IMR-90 (cell line): ENCODE measurements around the gene CSGALNACT2. TPM values are rescaled to one million over a fixed set of nuclear protein-coding genes. Genes with fewer than 3 reads are reported as not detected.

Experiments
- ATAC-seq: fragments of 200-7000 bp; cut with Tn5 transposase; 2 replicates; pipeline ENCODE4 v1.9.1; 2020; ENCODE audit warnings: low read depth, mild to moderate bottlenecking, moderate library complexity
- BruUV-seq: library from RNA; stranded (reverse); fragments of 400-500 nt; replicated peaks from 2 replicates; lab custom pipeline; 2021; lab: Mats Ljungman, UMichigan
- CTCF ChIA-PET: fragments of 300-600 bp; formaldehyde crosslinking; extraction: SDS; loops from one replicate; lab custom pipeline; 2021; ENCODE audit warnings: antibody characterized with exemption; lab: Yijun Ruan, JAX
- POLR2A ChIA-PET: fragments of 300-600 bp; sonication (Branson Sonifier 250); formaldehyde crosslinking; loops from one replicate; lab custom pipeline; 2022; ENCODE audit warnings: antibody characterized with exemption; ENCODE audit not compliant: unreplicated experiment; lab: Charles Lee
- DNase-seq: peaks from one replicate; pipeline ENCODE4 v3.0.0; 2013
- H2AFZ ChIP-seq: replicated peaks from 2 replicates; pipeline ENCODE3; 2013; ENCODE audit warnings: low read length, mild to moderate bottlenecking; ENCODE audit not compliant: poor library complexity
- H2AK5ac ChIP-seq: 2 replicates; pipeline ENCODE4 v1.6.1; 2013; ENCODE audit warnings: low read depth, low read length, inconsistent platforms
- H2AK9ac ChIP-seq: replicated peaks from 2 replicates; pipeline ENCODE3; 2013; ENCODE audit warnings: mild to moderate bottlenecking, low read depth, low read length, moderate library complexity; ENCODE audit not compliant: poor library complexity
- H2BK120ac ChIP-seq: 2 replicates; pipeline ENCODE4 v1.6.1; 2013; ENCODE audit warnings: low read depth, low read length, inconsistent platforms
- H2BK15ac ChIP-seq: 3 replicates; pipeline ENCODE4 v1.6.1; 2013; ENCODE audit warnings: low read depth, low read length, inconsistent platforms
- H2BK20ac ChIP-seq: 2 replicates; pipeline ENCODE4 v1.6.1; 2013; ENCODE audit warnings: low read depth, mild to moderate bottlenecking, inconsistent platforms, low read length, moderate library complexity
- H2BK5ac ChIP-seq: 2 replicates; pipeline ENCODE4 v1.6.1; 2013; ENCODE audit warnings: mild to moderate bottlenecking, low read depth, low read length, inconsistent platforms; ENCODE audit not compliant: poor library complexity, severe bottlenecking
- H3K14ac ChIP-seq: replicated peaks from 2 replicates; pipeline ENCODE4 v1.6.1; 2013; ENCODE audit warnings: low read depth, low read length, inconsistent platforms
- H3K18ac ChIP-seq: 2 replicates; pipeline ENCODE4 v1.6.1; 2013; ENCODE audit warnings: low read depth, low read length, control low read depth
- H3K23ac ChIP-seq: 2 replicates; pipeline ENCODE4 v1.6.1; 2013; ENCODE audit warnings: low read depth, low read length, inconsistent platforms
- H3K27ac ChIP-seq: 2 replicates; pipeline ENCODE4 v1.5.1; 2013; ENCODE audit warnings: mild to moderate bottlenecking, control low read depth, low read length; ENCODE audit not compliant: insufficient read depth
- H3K27me3 ChIP-seq: 2 replicates; pipeline ENCODE4 v1.6.1; 2013; ENCODE audit warnings: low read length; ENCODE audit not compliant: control insufficient read depth, insufficient read depth
- H3K36me3 ChIP-seq: 2 replicates; pipeline ENCODE4 v1.6.1; 2013; ENCODE audit warnings: low read length, mixed read lengths; ENCODE audit not compliant: control insufficient read depth, insufficient read depth
- H3K4ac ChIP-seq: 2 replicates; pipeline ENCODE4 v1.6.1; 2013; ENCODE audit warnings: low read depth, low read length, inconsistent platforms
- H3K4me1 ChIP-seq: 2 replicates; pipeline ENCODE4 v1.6.1; 2013; ENCODE audit warnings: low read length, mixed read lengths; ENCODE audit not compliant: control insufficient read depth, insufficient read depth
- H3K4me2 ChIP-seq: 2 replicates; pipeline ENCODE4 v1.6.1; 2013; ENCODE audit warnings: low read depth, mild to moderate bottlenecking, control low read depth, low read length, moderate library complexity
- H3K4me3 ChIP-seq: 2 replicates; pipeline ENCODE4 v1.5.1; 2013; ENCODE audit warnings: low read depth, mild to moderate bottlenecking, control low read depth, low read length, moderate library complexity; ENCODE audit not compliant: insufficient read depth
- H3K56ac ChIP-seq: 2 replicates; pipeline ENCODE4 v1.6.1; 2013; ENCODE audit warnings: low read length, inconsistent platforms; ENCODE audit not compliant: insufficient read depth; ENCODE audit errors: extremely low read depth
- H3K79me1 ChIP-seq, 2 experiments: 2 replicates each; pipeline ENCODE4 v1.6.1; 2013; ENCODE audit warnings: low read length in 2 of 2, inconsistent platforms in 1 of 2, low read depth in 1 of 2
- H3K9ac ChIP-seq: 2 replicates; pipeline ENCODE4 v1.6.1; 2013; ENCODE audit warnings: low read depth, low read length, control low read depth
- H3K9me1 ChIP-seq: 2 replicates; pipeline ENCODE4 v1.6.1; 2013; ENCODE audit warnings: low read length, inconsistent platforms; ENCODE audit not compliant: insufficient read depth
- H3K9me3 ChIP-seq: 2 replicates; pipeline ENCODE4 v1.6.1; 2013; ENCODE audit warnings: low read length; ENCODE audit not compliant: control insufficient read depth, insufficient read depth
- H4K20me1 ChIP-seq: 2 replicates; pipeline ENCODE4 v1.6.1; 2013; ENCODE audit warnings: low read length, inconsistent platforms; ENCODE audit not compliant: insufficient read depth
- H4K5ac ChIP-seq: 2 replicates; pipeline ENCODE4 v1.6.1; 2013; ENCODE audit warnings: mild to moderate bottlenecking, low read depth, low read length, control low read depth
- H4K8ac ChIP-seq, 2 experiments: 2 replicates each; pipeline ENCODE4 v1.6.1; 2013; ENCODE audit warnings: low read depth in 2 of 2, low read length in 2 of 2, control low read depth in 1 of 2, inconsistent platforms in 1 of 2
- H4K91ac ChIP-seq: 2 replicates; pipeline ENCODE4 v1.6.1; 2013; ENCODE audit warnings: low read depth, low read length, inconsistent platforms; ENCODE audit not compliant: insufficient read depth
- FOS ChIP-seq: fragments of 150-350 bp; IDR thresholded peaks from 2 replicates; pipeline ENCODE4 v1.6.1; 2016; ENCODE audit warnings: low read depth, low read length
- MAZ ChIP-seq: IDR thresholded peaks from 2 replicates; pipeline ENCODE4 v1.6.1; 2012; ENCODE audit warnings: low read depth, mild to moderate bottlenecking, low read length, improper control_type of control experiment, moderate library complexity, borderline replicate concordance
- MXI1 ChIP-seq: IDR thresholded peaks from 2 replicates; pipeline ENCODE4 v1.6.1; 2012; ENCODE audit warnings: low read depth, mild to moderate bottlenecking, low read length, moderate library complexity, borderline replicate concordance
- NFE2L2 ChIP-seq: fragments of 150-350 bp; IDR thresholded peaks from 2 replicates; pipeline ENCODE4 v1.6.1; 2016; ENCODE audit warnings: low read depth, mild to moderate bottlenecking, low read length
- POLR2A ChIP-seq: IDR thresholded peaks from 2 replicates; pipeline ENCODE4 v1.6.1; 2012; ENCODE audit warnings: mild to moderate bottlenecking, low read depth, low read length
- RAD21 ChIP-seq: IDR thresholded peaks from 2 replicates; pipeline ENCODE4 v1.6.1; 2012; ENCODE audit warnings: low read length, improper control_type of control experiment
- WGBS, 2 experiments: methylation state at CpG; one replicate each; pipeline versions ENCODE4 v1.1.5 to v1.1.7; 2013; ENCODE audit warnings: missing lambda C conversion rate in 2 of 2; ENCODE audit not compliant: insufficient read length in 1 of 2; ENCODE audit errors: extremely low coverage in 2 of 2; 5-methylcytosine and 5-hydroxymethylcytosine counted together
- dilution Hi-C: fragments of 300-500 bp; cut with HindIII; formaldehyde crosslinking; loops from one replicate; pipeline ENCODE4 v1.14.3; 2018; ENCODE audit warnings: low sequenced_read_pairs; ENCODE audit not compliant: unreplicated experiment
- in situ Hi-C: fragments of 300-500 bp; cut with MboI; formaldehyde crosslinking; loops from 3 replicates; pipeline ENCODE4 v1.14.3; 2019; ENCODE audit warnings: low sequenced_read_pairs, inconsistent platforms, mixed read lengths
- intact Hi-C: fragments of 100-400 bp; cut with micrococcal nuclease; formaldehyde crosslinking; loops from 2 replicates; pipeline ENCODE4 v1.10.0; 2022
- polyA plus RNA-seq, 3 experiments: library from polyadenylated mRNA; depleted of rRNA; stranded (reverse); fragments of >200 nt; gene quantifications; 2 replicates each; pipeline ENCODE4 v1.2.3, GENCODE V29; 2012; ENCODE audit warnings: low replicate concordance in 1 of 3
- total RNA-seq: library from RNA; depleted of rRNA; stranded (reverse); fragments of >200 nt; gene quantifications from 2 replicates; pipeline ENCODE4 v1.2.3, GENCODE V29; 2012
- TF ChIP-seq, protein P1 (sequence below): conservative IDR thresholded peaks from 2 replicates; pipeline ENCODE4 v1.5.1; 2012; ENCODE audit warnings: mild to moderate bottlenecking, low read depth, low read length, improper control_type of control experiment
- TF ChIP-seq, protein P2 (sequence below): fragments of 150-350 bp; IDR thresholded peaks from 2 replicates; pipeline ENCODE4 v1.6.1; 2017; ENCODE audit warnings: mild to moderate bottlenecking, antibody characterized with exemption, low read length, low read depth
- TF ChIP-seq, protein P3 (sequence below): fragments of 150-350 bp; IDR thresholded peaks from 2 replicates; pipeline ENCODE4 v1.6.1; 2016; ENCODE audit warnings: low read depth, mild to moderate bottlenecking, low read length, moderate library complexity, borderline replicate concordance

The CSGALNACT2 gene
- total and polyA plus RNA-seq, 2 of the 4 experiments (the other 2 are of a cell fraction), result 6.5 to 13.1 TPM

DNA sequence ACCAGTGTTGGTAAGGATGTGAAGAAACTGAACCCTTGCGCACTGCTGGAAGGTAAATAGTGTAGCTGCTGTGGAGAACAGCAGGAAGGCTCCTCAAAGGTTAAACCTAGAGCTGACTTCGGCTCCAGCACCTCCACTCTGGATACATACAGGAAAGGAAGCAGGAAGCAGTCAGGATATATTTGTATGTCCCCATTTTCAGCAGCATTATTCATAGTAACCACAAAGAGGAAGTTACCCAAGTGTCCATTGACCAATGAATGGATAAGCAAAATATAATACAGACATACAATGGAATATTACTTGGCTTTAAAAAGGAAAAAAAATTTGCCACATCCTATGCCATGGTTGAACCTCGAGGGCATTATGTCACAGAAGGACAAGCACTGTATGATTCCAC is 46.4 kb upstream of the CSGALNACT2 start:
- H3K4me1 ChIP-seq, result no peaks in the 10 kb centered on the region
- H2AK5ac ChIP-seq, result no peak overlapping the region
- no peak overlapping the region for H4K5ac ChIP-seq
- H2BK5ac ChIP-seq, result no peak overlapping the region
- dilution Hi-C loops (no loop called here), intact Hi-C loops (no loop called here), in situ Hi-C loops (no loop called here)
- H3K79me1 ChIP-seq, result no peaks in the 10 kb centered on the region
- ChIA-PET CTCF (interaction anchor here (0.6 kb wide), 3 partner anchors 39 to 255 kb away, joined by 3 to 7 read pairs (median 5); no protein-coding TSS in a partner anchor), POLR2A (no interaction called here)
- no peaks in the 10 kb centered on the region for H3K9me3 ChIP-seq
- no peak overlapping the region for H2BK20ac ChIP-seq
- no peak overlapping the region for H3K4me2 ChIP-seq
- no peaks in the 10 kb centered on the region for H3K9me1 ChIP-seq
- no peak overlapping the region for H3K14ac ChIP-seq
- TF ChIP-seq, protein P1, sequence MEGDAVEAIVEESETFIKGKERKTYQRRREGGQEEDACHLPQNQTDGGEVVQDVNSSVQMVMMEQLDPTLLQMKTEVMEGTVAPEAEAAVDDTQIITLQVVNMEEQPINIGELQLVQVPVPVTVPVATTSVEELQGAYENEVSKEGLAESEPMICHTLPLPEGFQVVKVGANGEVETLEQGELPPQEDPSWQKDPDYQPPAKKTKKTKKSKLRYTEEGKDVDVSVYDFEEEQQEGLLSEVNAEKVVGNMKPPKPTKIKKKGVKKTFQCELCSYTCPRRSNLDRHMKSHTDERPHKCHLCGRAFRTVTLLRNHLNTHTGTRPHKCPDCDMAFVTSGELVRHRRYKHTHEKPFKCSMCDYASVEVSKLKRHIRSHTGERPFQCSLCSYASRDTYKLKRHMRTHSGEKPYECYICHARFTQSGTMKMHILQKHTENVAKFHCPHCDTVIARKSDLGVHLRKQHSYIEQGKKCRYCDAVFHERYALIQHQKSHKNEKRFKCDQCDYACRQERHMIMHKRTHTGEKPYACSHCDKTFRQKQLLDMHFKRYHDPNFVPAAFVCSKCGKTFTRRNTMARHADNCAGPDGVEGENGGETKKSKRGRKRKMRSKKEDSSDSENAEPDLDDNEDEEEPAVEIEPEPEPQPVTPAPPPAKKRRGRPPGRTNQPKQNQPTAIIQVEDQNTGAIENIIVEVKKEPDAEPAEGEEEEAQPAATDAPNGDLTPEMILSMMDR, result no peak
- TF ChIP-seq MXI1 (no peak), POLR2A (no peak), NFE2L2 (no peak), FOS (no peak), MAZ (no peak), RAD21 (no peak)
- TF ChIP-seq, protein P2, sequence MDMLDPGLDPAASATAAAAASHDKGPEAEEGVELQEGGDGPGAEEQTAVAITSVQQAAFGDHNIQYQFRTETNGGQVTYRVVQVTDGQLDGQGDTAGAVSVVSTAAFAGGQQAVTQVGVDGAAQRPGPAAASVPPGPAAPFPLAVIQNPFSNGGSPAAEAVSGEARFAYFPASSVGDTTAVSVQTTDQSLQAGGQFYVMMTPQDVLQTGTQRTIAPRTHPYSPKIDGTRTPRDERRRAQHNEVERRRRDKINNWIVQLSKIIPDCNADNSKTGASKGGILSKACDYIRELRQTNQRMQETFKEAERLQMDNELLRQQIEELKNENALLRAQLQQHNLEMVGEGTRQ, result no peak
- TF ChIP-seq, protein P3, sequence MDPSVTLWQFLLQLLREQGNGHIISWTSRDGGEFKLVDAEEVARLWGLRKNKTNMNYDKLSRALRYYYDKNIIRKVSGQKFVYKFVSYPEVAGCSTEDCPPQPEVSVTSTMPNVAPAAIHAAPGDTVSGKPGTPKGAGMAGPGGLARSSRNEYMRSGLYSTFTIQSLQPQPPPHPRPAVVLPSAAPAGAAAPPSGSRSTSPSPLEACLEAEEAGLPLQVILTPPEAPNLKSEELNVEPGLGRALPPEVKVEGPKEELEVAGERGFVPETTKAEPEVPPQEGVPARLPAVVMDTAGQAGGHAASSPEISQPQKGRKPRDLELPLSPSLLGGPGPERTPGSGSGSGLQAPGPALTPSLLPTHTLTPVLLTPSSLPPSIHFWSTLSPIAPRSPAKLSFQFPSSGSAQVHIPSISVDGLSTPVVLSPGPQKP, result no peak
- no peak overlapping the region for H3K4ac ChIP-seq
- no peak overlapping the region for H3K27ac ChIP-seq
- no peak overlapping the region for H2BK120ac ChIP-seq
- ATAC-seq, result no peak
- peaks cover 28% of the 10 kb centered on the region; the same call in 1 of the 2 replicates for H3K27me3 ChIP-seq
- no peak overlapping the region for H3K18ac ChIP-seq
- no peak overlapping the region for H2BK15ac ChIP-seq
- H4K20me1 ChIP-seq, result no peaks in the 10 kb centered on the region
- H3K23ac ChIP-seq, result no peak overlapping the region
- BruUV-seq, result no TSS peak
- no peak overlapping the region for H3K9ac ChIP-seq
- no peak overlapping the region for H3K56ac ChIP-seq
- no peak overlapping the region for H3K4me3 ChIP-seq
- H3K36me3 ChIP-seq, result no peaks in the 10 kb centered on the region
- H4K8ac ChIP-seq, result no peak overlapping the region
- no peak overlapping the region for H2AFZ ChIP-seq
- DNase-seq, result no peak
- H4K91ac ChIP-seq, result no peak overlapping the region
- 50% methylated on average over 2 of the region's 3 CpGs; no CpG with 5 or more reads in 1 of the 2 experiments for WGBS, 2 experiments
- H2AK9ac ChIP-seq, result no peak overlapping the region
